ENCODE measurements around the gene PRKCA.

PRKCA gene

DNA sequence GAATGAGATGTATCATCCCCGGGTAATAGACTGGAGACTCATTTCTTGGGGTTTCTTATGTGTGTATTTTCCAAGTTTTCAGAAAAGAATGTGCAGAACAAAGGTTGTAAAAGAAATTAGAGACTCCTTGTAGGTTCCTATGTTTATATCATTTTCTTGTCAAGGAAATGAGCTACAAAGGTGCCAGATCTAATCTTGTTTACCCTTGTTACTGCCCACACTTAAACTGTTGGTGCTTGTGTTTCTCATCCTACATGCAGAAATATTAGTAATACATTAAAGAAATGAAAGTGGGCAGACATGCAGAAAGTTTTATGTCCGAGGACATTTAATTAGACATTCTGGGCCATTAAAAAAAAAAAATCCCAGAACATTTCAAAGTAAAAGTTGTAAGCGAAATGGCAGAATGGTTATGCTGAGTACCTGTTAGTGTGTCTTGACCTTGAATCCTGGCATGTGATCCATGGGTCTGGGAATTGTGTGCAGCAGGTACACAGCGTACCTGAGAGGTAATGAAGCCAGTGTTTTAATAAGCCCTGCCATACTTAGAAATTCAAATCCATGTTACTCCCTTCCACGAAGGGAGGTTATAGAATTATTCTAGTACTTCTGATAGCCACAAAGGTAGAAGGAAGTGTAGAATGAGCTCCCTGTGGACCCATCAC is 469.9 kb downstream of the PRKCA start:
- TF ChIP-seq, protein P1, sequence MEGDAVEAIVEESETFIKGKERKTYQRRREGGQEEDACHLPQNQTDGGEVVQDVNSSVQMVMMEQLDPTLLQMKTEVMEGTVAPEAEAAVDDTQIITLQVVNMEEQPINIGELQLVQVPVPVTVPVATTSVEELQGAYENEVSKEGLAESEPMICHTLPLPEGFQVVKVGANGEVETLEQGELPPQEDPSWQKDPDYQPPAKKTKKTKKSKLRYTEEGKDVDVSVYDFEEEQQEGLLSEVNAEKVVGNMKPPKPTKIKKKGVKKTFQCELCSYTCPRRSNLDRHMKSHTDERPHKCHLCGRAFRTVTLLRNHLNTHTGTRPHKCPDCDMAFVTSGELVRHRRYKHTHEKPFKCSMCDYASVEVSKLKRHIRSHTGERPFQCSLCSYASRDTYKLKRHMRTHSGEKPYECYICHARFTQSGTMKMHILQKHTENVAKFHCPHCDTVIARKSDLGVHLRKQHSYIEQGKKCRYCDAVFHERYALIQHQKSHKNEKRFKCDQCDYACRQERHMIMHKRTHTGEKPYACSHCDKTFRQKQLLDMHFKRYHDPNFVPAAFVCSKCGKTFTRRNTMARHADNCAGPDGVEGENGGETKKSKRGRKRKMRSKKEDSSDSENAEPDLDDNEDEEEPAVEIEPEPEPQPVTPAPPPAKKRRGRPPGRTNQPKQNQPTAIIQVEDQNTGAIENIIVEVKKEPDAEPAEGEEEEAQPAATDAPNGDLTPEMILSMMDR (IDR thresholded peaks at IDR 0.05): no peak
- Histone ChIP-seq H3K4me3 (no peak overlapping the region), H3K27ac (no peak overlapping the region)
- no peak for DNase-seq (ENCODE audit: low spot score)

DNA sequence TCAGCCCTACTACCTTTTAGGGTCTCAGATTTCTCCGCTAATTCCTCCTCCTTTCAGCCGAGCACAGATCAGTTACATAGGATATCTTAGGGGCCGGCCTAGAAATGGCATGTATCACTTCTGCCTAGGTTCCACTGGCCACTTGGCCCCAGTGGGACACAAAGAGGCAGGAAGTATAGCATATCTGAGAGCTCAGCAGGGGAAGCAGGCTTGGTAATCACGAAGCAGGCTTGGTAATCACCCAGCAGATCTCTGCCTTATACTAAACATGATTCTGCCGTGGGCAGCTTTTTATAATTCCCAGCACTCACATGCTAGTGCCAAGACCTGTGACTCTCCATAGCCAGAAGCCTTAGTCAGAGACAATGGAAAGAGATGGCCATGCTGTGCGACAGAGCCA is 472.9 kb downstream of the PRKCA start:
- TF ChIP-seq, protein P1 (IDR thresholded peaks at IDR 0.05): no peak
- no peak for DNase-seq (ENCODE audit: low spot score)
- H3K27ac ChIP-seq: no peak overlapping the region

DNA sequence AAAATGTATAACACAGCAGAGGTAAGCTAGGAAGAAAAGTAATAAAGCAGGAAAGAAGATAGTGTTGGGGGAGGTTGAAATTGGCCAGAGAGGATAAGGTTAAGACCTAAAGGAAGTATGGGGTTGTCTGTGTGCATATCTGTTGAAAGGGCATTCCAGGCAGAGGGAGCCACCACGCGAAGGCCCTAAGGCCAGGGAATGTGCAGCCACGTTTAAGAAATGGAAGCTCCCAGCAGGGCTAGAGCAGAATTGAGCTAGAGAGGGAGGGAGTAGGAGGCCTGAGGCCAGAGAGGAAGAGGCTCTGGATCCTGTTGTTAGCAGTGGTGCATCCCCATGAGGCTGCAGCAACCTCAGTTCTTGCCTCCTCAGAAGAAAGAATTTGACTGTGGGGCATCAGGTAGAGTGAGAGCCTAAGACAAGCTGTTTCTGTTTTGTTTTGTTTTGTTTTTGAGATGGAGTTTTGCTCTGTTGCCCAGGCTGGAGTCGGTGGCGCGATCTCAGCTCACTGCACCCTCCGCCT is 473.5 kb downstream of the PRKCA start:
- TF ChIP-seq, protein P1 (IDR thresholded peaks at IDR 0.05): no peak
- DNase-seq (ENCODE audit: low spot score): no peak
- Histone ChIP-seq H3K4me3 (no peak overlapping the region), H3K27ac (no peak overlapping the region)

More for the DNA sequence above, 472.9 kb downstream of the PRKCA start:
- no peak overlapping the region for H3K4me3 ChIP-seq

DNA sequence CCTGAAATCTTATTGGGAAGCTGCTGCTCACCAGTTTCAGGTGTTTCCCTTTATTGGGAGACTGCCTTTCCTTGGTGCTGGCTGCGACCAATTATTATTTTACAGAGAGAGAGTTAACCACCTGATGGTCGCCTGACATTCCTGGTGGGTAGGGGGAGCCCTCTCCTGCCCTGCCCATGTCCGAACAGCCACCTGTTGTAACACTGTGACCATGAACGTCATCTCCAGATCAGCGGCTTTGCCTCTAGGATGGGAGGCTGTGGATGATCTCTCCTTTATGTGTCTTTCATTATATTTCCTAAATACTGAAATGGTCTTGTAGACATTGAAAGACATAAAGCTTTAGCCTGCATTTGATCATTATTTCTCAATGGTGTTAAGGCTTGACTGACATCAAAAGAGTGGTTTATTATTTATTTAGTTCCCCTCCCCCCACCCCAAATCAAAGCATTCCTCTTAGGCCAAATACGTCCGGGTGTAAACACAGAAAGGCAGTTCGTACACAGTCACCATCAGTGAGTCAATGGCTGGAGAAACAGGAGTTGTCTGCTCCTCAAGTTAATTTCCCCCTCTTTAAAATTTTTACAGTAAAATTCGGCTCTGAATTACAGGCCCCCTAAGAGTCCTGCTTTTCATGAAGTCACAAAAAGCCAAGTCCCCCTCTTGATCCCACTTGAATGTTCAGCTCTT is 474.7 kb downstream of the PRKCA start:
- TF ChIP-seq, protein P1 (IDR thresholded peaks at IDR 0.05): no peak
- H3K4me3 ChIP-seq: no peak overlapping the region
- DNase-seq (ENCODE audit: low spot score): no peak
- H3K27ac ChIP-seq: no peak overlapping the region

DNA sequence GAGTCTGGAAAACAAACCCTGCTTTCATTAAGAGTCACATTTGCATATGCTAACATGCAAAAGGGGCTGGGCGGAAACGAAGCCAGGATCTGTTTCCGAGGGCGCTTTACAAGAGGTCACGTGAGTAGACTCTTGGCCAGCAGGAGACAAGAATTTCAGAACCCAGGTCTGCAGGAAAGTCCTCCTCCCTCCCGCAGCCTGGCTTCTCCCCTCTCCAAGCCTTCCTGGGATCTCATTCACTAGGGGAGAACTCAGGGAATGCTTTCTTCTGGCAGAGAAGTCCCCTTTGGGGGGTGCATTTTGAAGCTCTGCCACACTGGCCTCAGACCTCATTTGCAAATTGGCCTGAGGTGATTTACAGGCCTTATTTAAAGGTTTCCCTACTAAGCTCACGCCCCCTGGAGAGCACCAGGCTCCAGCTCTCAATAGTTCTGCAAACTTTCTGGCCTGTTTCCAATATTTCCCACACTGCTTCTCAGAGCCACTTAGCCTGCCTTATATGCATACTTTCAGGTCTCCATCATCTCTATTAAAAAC is 475.3 kb downstream of the PRKCA start:
- no peak for DNase-seq (ENCODE audit: low spot score)
- TF ChIP-seq, protein P1 (IDR thresholded peaks at IDR 0.05): no peak
- H3K27ac ChIP-seq: no peak overlapping the region
- H3K4me3 ChIP-seq: no peak overlapping the region

DNA sequence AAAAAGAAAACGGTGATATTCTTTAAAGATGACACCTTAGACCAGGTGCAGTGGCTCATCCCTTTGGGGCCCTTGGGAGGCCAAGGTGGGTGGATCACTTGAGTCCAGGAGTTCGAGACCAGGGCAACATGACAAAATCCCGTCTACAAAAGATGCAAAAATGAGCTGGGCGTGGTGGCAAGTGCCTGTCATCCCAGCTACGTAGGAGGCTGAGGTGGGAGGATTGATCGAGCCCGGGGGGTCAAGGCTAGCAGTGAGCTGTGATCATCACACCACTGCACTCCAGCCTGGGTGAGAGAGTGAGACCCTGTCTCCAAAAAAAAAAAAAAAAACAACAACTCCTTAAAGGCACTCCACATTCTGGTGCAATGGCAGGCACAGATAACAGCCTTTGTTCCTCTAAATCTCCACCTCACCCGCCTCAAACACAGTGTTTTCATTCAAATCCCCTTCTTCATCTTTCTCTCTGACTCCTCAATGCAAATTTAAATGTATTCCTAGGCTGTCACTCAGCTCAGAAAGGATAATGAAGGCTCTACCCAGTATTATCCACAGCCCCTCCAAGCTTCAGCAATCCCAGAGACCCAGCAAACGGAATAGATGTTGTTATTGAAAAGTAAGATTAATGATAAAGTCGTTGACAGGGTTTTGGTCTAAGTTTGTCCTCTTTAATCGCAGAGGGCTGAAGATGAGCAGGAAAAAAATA is 476.3 kb downstream of the PRKCA start:
- H3K4me3 ChIP-seq: no peak overlapping the region
- DNase-seq (ENCODE audit: low spot score): no peak
- TF ChIP-seq, protein P1 (IDR thresholded peaks at IDR 0.05): no peak
- H3K27ac ChIP-seq: no peak overlapping the region
